GM11168 (cell line): ENCODE results near the gene NUP42.

Source experiments
- in situ Hi-C: fragments of 300-500 bp; cut with MboI; formaldehyde crosslinking; loops from one replicate; pipeline ENCODE4 v1.12.0; 2022; ENCODE audit warnings: low sequenced_read_pairs; ENCODE audit not compliant: unreplicated experiment

The NUP42 gene

DNA sequence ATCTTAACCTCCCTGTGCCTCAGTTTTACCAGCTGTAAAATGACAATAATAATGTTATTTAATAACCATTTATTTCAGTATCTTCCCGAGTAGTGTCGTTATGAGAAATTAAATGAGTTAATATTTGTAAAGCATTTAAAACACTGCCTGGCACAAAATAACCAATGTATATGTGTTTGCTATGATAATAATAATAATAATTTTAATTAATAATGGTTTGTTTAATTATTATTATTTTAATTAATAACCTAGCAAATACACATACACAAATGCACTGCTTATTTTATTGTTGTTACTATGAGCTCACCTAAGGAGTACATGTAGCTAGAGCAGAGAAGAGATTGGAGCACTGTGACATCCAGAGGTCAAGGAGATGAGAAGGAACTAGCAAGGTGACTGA is 46.6 kb downstream of the NUP42 start:
- in situ Hi-C loops: no loop called here

DNA sequence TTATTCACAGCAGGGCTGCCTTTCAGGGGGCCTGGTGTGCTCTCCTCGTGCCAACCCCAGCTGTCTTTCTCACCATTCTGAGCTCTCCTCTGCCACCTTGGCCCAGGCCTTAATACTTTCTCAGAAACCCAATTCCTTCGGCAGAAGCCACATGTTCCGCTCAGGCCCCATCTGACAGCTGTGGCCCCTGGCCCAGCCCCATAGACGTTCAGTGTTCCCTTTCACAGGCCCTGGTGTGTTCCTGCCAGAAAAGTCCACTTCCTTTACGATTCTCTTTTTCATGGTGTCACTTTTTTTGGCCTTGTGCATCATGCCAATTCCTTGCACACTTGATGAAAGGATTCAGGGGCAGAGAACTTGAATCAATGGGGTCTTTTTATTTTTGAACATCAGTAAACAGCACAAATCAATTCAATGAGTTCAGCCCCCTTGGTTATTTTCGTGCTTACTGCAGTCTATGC is 48.8 kb downstream of the NUP42 start:
- in situ Hi-C loops: no loop called here

DNA sequence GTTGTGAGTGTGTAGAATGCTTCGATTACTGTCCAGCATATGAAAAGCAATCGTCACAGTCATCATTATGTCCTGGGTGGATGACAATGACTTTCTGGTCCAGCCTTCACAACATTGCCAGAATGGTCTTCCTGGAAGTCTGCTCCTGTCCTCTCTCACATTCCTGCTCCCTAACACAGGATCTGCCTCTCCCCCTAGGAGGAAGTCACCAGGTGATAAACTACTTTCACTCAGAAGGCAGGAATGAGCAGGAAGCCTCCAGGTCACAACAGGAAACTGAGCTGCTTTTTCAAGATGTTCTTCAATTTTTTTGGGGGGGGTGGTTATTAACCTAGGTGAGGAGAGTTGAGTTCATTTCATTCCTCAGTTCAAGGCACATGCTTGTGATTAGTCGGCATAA is 51.1 kb downstream of the NUP42 start:
- in situ Hi-C loops: no loop called here

DNA sequence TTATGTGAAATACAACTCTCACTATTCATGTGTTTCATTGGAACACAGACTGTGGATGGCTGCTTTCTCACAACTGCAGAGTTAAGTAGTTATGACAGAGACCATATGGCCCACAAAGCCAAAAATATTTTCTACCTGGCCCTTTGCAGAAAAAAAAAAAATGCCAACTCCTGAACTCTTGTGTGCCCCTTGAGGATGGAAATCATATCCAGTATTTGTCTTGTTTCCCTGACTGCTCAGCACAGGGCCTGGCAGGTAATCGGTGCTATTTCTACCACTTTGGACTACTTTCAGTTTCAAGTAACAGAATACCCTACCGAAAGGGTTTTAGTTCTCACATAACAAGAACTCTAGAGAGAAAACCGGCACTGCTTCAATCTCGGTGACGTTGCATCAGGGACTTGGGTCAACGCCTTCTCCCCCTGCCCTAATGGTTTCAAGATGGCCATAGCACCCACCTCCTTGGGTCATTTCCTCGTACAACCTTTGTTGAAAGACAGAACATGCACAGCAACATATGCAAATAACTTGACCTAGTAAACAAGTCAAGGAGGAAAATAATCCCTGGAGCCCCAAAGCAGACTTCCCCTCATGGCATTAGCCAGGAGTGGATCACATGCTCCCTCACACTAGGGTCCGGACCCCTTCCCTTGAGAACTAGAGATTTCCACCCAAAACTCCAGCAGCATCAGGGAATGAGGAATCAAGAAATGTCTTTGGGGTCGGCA is 52.9 kb downstream of the NUP42 start:
- in situ Hi-C loops: no loop called here

DNA sequence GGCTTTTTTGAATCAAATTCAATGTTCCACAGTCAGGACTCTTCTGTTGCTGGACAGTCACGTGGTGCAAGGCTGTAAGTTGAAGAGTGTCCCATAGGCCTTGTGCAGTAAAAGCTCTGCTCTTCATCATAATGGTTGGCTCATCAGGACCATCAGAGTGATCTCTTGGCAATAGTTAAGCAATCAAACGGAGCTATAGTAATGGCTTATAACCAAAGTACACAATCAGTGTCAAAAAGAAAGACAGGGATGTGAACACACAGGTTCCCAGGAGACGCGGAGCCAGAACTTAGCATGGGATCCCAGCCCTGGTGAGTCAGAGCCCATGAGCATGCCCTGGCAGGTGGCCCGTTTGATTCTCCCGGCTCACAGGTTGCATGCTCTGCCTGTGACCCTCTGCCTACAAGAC is 54.0 kb downstream of the NUP42 start:
- in situ Hi-C loops: no loop called here

DNA sequence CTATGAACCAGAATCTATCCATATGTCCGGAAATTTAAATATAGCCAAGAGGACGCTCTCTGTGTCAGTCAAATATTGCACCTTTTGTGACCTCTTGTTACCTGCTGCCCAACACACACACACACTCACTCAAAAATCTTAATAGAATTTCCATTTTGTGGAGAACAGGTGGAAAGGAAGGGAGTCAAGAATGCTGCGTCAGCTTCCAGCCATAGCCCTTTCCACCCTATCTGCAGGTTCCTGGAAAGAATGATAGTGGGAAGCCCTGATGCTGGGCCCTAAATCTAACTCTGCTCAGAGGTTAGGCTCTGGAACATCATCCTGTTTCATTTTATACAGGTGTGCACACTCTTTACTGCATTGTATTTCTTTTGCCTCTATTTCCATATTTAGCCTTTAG is 55.2 kb downstream of the NUP42 start:
- in situ Hi-C loops: no loop called here

DNA sequence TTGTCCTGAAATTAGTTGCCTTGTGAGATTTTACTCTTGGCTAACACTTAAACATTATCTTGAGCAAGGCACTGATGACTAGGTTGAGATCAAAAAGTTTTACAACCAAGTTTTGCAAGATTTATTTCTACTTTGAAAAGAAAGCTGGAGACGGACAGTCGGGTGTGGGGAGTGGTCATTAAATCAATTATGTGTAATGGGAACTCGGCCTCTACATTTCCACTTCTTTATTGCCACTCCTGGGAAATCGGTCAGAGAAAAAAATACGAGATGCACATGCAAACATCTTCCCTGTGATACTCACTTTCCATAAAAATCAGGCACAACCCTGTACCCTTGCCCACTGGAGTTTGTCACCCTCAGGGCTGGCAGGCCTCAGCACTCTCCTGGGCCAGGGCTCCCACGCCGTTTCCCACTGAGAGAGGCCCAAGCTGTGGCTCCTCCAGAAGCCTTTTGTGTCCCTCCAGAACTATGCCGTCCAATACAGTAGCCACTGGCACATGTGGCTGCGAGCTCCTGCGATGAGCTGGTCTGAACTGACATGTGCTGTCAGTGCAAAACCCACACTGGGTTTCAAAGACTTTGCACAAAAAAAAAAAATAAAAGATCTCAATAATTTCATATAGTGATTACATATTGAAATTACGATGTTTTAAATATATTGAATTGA is 57.3 kb downstream of the NUP42 start:
- in situ Hi-C loops: no loop called here

DNA sequence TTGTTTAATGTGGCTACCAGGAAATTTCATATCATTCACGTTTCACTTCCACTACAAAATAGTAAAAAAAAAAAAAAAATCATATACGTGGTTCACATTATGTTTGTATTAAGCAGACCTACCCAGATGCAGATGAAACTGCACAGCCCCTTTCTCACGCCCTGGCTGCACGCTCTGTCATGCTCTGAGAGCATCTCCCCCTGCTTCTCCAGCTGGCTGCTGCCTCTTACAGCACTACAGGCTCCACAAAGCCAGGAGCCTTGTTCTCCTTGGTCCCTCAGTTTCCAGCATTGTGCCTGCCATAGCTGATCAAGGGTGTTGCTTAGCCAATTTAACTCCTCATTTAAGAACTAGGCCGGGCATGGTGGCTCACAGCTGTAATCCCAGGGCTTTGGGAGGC is 57.9 kb downstream of the NUP42 start:
- in situ Hi-C loops: no loop called here

DNA sequence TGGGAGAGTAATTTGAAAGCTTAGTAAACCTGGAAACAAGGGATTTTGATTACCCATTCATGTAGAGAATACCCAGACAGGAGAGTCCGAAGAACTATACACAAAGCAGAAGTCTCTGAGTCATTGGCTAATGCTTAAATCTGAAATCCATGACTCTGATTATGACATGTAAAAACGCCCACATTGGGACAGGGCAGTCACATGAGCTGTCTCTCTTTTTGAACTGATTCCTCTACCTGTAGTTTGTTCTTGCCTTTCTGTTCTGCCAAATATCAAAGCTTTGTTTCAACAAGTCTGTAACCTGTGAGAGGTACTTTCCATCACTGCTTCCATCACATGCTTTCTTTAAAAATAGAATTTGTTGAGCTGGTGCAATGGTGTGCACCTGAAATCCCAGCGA is 60.5 kb downstream of the NUP42 start:
- in situ Hi-C loops: no loop called here

DNA sequence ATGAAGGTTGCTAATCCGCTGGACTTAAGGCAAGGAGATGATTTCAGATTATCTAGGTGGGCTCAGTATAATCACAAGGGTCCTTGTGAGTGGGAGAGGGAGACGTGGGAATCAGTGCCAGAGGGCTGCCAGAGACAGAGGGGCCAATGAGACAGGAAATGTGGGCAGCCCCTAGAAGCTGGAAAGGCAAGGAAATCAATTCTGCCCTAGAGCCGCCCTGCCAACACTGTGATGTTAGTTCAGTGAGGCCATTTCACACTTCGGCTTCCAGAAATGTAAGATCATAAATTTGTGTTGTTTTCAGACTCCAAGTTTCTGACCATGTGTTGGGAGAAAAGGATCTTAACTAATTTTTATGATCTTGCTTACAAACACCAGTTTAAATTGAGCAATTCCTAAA is 61.1 kb downstream of the NUP42 start:
- in situ Hi-C loops: no loop called here

DNA sequence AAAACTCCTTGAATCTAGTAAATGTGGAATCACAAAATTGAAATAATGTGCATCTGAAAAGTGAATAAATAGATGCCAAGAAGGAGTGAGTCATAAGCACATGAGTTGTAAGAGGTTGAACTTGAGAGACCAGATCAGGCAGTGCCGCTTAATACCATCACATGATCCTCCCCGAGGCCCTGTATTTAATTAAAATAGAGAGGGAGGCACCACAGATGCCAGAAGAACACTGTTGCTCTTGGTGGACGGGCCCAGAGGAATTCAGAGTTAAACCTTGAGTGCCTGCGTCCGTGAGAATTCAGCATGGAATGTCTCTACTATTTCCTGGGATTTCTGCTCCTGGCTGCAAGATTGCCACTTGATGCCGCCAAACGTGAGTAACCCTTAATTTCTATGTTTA is 64.7 kb downstream of the NUP42 start, which contains the start of gene GPNMB:
GPNMB (plus strand) TSS at position 221 of the 400 bp plus-strand sequence; CDS start at position 304, 83 bp downstream.
- in situ Hi-C loops: no loop called here

DNA sequence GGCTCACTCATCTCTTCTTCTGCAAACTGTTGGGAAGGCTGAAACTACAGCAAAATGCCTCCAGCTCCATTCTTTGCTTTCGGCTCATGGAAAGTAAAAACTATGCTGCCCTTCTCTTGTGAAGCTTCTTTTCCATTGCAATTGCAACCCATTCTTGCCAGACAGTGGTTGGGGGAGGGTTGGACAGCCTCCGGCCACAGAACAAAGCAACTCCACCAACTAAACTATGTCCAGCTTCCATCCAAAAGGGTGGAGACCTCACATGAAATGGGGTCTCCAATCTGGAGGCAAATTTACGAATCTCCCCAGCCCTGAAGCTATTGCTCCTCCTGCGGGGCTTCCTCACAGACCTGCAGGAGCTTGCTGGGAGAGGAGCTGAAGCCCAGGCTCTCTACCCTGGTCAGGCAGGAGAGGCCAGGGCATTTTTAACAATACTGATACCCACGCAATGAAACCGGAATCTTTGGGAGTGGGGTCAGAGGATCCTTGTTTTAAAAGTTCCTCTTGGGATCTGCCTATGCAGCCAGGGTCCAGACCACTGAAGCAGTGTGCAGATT is 65.3 kb downstream of the NUP42 start:
- in situ Hi-C loops: no loop called here

DNA sequence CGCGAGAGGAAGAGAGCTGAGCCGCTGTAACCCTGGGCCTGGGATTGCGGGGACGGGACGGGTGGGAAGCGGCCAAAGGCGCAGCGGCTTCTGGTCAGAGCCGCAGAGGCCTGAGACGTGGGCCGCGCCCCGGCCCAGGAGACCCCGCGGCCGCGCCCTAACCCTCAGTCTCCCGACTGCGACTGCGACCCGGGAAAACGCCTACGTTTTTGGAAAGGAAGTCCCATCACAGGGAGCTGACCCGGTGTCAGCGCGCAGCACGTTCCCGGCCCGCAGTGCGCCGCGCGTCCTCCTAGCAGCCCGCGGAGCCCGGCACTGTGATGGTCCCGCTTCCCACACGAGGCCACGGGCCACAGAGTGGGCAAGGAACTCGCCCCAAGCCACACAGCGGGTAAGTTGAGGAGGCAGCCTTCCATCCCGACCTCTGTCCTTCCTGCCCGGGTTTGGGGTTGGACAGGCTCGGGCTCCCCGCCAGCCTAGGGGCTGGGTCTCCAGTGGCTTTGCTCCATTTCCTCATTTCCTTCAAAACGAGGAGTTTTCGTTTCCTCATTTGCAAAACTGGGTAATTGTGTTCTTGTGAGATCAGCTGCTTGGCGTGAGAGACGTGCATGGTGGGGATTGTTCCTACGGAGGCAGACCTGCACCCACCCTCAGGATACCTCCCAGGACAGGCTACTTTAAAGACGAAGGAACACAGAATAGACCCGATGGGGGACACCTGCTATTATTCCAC is 65.9 kb downstream of the NUP42 start:
- in situ Hi-C loops: no loop called here

DNA sequence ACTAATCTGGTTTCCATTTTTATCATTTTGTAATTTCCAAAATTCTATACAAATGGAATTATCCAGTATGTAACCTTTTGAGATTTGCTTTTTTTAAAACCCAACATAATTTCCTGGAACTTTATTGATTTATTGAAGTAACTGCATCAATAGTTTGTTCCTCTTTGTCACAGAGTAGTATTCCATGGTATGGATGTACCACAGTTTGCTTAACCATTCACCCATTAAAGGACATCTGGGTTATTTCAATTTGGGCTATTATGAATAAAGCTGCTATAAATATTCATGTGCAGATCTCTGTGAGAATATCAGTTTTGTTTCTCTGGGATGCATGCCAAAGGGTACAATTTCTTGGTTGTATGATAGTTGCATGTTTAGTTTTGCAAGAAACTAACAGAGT is 67.6 kb downstream of the NUP42 start:
- in situ Hi-C loops: no loop called here
